GM18517 (cell line): ENCODE results near the gene SYCE3.

Experiments used
- ATAC-seq: cut with Tn5 transposase; IDR thresholded peaks from one replicate; pipeline ENCODE4 v1.9.1; 2021; ENCODE audit warnings: mild to moderate bottlenecking, moderate library complexity; ENCODE audit not compliant: unreplicated experiment

The SYCE3 gene

GRCh38 chr22:50532824-50533796 lies 29.6 kb downstream of the SYCE3 start:
- ATAC-seq, result no peak

GRCh38 chr22:50531962-50532674 lies 30.6 kb downstream of the SYCE3 start:
- ATAC-seq, result no peak

GRCh38 chr22:50531546-50531961 lies 31.2 kb downstream of the SYCE3 start:
- ATAC-seq, result no peak

DNA sequence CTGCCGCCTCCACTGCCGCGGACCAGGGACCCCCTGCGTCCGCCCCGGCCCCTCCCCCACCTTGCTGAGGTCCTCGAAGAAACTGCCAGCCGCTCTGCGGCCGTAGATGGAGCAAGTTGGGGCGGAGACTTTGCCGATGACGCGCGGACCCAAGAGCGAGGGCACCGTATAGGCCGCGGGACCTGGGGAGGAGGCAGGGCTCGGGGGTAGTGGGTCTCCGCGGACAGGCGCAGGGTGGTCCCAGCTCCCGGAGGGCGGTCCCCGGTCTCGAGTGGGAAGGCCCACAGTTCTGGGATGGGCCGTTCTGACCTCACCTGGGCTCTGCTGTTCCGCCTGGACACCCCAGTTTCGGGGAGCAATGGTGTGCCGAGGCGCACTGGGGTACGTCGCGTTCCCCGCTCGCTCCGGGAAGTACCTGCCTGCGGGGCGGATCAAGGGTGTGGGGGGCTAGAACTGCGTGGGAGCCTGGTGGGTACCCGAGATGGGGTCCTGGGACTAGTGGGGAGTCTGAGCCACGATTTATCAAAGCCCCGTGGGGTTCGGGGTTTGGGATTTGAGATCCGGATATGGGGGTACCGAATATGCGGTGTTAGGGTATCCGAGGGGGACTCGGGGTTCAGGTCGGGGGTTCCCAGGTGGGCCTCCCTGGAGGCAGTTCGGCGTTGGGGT lies 31.7 kb downstream of the SYCE3 start:
- no peak for ATAC-seq

- no peak for ATAC-seq
Observed at GRCh38 chr22:50530580-50530876, 32.2 kb downstream of the SYCE3 start.

DNA sequence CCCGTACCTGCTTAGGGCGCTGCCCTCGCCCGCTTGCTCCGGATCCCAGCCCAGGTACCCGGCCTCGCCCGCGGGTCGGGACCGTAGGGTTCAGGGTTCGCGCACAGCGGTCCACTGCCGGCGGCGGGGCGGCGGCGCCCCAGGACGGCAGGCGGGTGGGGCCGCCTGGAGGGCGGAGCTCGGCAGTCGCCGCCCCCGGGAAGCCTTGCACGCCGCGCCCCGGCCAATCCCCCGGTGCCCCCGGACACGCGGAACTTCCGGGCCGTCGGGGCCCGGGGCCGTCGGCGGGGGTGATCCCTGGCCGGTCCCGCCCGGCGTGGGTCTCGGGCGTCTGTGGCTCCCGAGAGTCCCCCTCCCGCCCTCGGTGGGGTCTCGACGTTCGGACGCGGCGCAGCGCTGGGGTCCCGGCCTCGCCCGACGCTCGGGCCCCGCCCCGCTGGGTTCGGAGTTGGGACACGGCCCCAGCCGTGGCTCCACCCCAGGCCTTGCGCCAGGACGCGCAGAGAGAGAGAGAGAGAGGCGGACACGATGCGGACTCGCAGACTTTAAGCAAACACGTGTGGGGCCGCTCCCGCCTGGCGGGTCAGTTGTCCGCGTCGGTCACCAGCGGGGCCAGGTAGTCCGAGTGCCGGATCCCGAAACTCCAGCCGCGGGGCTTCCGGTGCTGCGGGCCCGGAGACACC lies 32.7 kb downstream of the SYCE3 start, which contains the start of gene TYMP:
TSS of gene TYMP (minus strand) at position 116 of the 683 bp plus-strand sequence. CDS start 303 bp downstream, outside the sequence.
- peak; percentile 22 for ATAC-seq

DNA sequence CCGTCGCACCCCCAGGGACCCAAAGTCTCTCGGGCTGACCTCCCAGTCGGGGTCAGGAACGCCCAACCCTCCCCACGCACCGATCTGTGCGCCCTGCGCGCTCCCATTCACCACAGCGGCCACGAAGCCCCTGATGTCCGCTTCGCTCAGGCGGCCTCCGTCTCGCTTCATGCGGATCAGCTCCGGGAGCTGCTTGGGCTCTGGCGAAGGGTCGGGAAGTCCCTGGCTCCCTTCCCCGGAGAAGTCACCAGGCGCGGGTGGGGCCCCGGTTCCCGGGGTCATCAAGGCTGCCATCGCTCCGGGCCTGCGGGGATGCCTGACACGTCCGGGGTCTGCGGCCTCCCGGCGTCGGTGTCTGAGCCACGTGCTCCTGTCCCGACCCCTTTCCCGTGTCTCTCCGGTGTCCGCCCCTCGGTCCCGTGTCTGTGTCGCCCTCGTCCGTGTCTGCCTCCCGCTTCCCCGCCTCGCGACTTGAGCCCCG lies 33.3 kb downstream of the SYCE3 start:
- no peak for ATAC-seq

DNA sequence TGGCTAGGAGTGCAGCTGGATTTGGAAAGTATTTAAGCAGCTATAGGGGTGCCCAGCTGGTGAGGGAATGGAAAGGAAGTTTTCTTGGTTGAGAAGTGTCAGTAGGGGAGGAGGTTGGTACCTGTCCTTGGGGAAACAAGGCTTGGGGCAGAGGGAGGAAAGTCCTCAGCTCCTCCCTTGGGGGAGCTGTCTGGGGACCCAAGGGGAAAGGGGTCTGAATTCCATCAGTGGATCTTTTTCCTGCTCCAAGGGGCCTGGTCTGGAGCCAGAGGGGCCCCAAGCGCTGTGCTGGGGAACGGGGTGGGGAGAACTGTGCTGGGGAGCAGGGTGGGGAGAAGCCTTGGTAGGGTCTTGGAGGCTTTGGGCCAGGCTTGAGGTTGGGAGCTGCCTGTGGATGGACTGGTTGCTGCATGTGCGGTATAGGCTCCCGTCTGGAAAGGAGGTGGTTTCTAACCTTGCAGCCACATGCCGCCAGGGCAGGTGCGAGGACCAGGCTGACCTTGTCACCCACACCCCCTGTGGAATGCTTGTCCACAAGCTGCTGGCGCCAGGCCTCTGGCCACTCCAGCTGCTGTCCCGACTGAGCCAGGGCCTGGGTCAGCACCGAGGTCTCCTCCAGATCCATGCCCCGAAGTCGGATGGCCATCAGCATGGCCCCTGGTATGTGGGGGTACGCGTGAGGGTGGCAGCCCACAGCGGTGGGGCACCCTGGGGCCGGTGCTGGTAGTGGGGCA lies 33.9 kb downstream of the SYCE3 start:
- no peak for ATAC-seq

- ATAC-seq, result no peak
Observed at GRCh38 chr22:50527921-50528681, 34.6 kb downstream of the SYCE3 start.

GRCh38 chr22:50526834-50527801 lies 35.6 kb downstream of the SYCE3 start:
- ATAC-seq, result no peak

- ATAC-seq, result peak; percentile 32
Observed at GRCh38 chr22:50526108-50526833, 36.4 kb downstream of the SYCE3 start.

- ATAC-seq, result peak; percentile 15
Observed at GRCh38 chr22:50525858-50526107, 36.9 kb downstream of the SYCE3 start.

DNA sequence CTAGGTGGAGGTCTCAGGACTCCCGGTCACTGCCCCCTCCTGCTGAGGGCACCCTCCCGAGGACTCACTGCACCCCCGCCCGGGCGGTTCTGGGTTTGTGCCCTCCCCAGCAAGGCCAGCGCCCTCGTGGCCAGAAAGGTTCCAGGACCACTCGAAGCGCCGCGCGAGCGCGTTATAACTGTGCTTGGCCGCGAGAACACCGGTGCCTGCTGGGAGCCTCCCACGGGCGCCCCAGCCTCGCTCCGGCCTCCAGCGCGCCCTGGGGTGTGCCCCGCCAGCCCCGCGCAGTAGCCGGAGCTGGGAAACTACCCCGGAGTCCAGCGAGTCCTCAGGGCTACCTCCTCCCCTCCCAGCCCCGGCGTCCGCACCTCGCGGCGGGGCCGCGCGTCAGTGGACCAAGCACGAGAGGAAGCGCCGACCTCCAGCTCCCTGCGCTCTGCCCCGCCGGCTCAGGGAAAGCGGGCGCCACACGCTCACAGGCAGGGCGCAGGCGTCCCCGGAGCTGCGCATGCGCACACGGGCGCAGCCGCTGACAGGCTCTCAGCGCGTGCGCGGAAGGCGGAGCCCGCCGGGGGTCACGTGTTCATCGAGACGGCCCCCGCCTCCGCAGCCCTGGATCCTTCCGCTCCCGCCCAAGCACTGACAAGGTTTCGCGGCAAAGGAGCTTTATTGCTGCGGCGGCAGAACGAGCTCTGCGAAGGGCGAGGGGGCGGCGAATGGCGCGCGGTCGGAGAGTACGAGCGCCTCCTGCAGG lies 37.4 kb downstream of the SYCE3 start, which contains the start of gene SCO2:
TSS of gene SCO2 (minus strand) at position 495 of the 754 bp plus-strand sequence. CDS start 1,187 bp downstream, outside the sequence.
- peak; percentile 47 for ATAC-seq

GRCh38 chr22:50524676-50525103 lies 38.0 kb downstream of the SYCE3 start:
- ATAC-seq, result no peak

GRCh38 chr22:50523806-50524675 lies 38.7 kb downstream of the SYCE3 start:
- ATAC-seq, result no peak

- ATAC-seq, result no peak
Observed at GRCh38 chr22:50523458-50523805, 39.3 kb downstream of the SYCE3 start.
